GM18507 (cell line): ENCODE measurements around the gene CYBB.

Source experiments
- DNase-seq: peaks from one replicate; pipeline ENCODE4 v3.0.0; 2011; ENCODE audit warnings: low read depth; ENCODE audit not compliant: insufficient read length; ENCODE audit errors: extremely low spot score
- FAIRE-seq: peaks from 2 replicates; lab custom pipeline; 2011; peaks lifted over from hg19 to GRCh38; lab: Jason Lieb, UNC

The CYBB gene

DNA sequence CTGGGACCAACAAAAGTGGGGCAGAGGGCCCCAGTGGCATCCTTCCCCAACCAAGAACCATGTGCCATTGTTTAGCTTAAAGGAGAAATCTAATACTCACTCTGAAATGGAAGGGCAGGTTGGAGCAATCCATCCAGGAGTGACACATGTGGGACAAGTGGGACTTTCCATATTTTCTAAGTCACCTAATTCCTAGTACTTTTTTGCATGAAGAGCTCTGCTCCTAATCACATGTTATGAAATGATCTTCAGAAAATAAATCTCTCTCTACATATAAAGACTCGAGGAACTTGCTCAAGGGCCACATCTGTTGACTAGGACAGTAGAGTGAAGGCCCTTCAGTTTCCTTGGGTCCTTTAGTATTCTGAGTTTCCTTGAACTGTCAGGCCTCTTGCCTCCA is 2.5 kb downstream of the CYBB start:
- FAIRE-seq, result peak; percentile 68
- no peak for DNase-seq

DNA sequence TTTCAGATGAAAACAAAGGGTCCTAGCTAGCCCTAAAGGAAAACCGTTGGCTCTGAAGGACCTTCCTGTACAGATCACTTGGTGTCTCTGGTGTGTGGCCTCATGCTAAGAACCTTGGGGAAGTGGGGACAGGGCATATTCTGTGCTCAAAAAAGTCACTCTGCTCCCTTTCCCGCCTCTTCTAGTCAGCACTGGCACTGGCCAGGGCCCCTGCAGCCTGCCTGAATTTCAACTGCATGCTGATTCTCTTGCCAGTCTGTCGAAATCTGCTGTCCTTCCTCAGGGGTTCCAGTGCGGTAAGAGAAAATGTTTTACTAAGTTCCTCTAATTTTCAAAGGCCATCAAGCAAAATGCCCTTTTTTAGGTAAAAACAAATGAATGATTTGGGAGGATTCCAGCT is 3.4 kb downstream of the CYBB start:
- no peak for DNase-seq
- peak; percentile 44 for FAIRE-seq

DNA sequence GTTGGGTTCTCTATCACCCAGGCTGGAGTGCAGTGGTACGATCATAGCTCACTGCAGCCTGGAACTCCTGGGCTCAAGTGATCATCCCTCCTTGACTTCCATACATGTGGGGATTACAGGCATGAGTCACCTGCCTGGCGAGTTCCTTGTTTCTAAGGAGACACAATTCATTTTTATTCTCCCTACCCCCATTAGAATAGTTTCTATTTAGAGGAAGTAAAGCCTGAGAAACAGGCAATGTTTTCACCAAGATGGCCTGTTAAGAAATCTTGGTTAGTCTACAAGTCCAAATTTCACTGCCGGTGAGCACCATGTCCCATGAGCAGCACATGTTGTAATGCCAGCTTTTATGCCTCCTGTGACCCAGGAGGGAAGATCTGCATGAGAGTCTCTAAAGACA is 5.7 kb downstream of the CYBB start:
- no peak for DNase-seq
- FAIRE-seq, result peak; percentile 67

- FAIRE-seq (peak; percentile 94), DNase-seq (no peak)
Observed at GRCh38 chrX:37786624-37787422, 7.0 kb downstream of the CYBB start.

GRCh38 chrX:37787423-37787869 is 7.6 kb downstream of the CYBB start:
- DNase-seq, result no peak
- FAIRE-seq, result peak; percentile 98

DNA sequence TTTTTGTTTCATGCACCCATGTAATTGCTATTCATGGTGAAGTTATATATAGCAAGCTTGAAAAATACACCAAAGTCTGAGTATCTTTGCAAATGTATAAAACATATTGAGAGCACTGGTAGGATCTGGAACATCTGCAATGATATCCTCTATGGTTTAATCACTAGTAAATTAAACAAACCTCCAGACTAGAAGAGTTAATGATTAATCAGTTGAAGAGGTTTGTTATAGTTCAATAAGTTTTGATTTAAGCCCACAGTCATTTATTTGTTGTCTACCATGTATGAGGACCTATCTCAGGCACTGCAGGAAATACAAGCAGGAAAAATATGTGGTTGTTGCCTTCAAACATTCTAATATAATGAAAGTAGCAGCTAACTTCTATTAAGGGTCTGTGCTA is 16.5 kb downstream of the CYBB start:
- no peak for DNase-seq
- FAIRE-seq, result no peak

- DNase-seq (no peak), FAIRE-seq (peak; percentile 97)
Observed at GRCh38 chrX:37796805-37797204, 16.9 kb downstream of the CYBB start.

DNA sequence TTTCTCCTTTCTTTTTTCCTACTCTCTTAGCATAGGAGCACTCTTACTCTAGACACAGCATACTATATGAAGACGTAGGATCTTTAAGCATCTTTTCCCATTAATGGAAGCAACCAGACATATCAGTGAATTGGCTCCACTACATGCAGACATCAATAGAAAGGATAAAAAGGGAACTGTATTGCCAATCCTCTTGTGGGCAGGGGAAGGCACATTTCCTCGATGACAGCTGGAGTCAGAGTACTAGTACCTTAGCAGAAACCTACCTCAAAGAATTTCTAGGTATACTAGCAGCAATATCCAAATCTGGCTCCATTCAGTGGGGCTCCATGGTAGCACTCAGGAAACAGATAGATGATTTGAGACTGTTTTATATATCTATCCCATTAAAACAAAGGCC is 20.1 kb downstream of the CYBB start:
- no peak for DNase-seq
- FAIRE-seq, result peak; percentile 39

- FAIRE-seq, result no peak
- no peak for DNase-seq
Observed at GRCh38 chrX:37800717-37801116, 20.9 kb downstream of the CYBB start.

- no peak for DNase-seq
Observed at GRCh38 chrX:37802028-37802427, 22.2 kb downstream of the CYBB start.

DNA sequence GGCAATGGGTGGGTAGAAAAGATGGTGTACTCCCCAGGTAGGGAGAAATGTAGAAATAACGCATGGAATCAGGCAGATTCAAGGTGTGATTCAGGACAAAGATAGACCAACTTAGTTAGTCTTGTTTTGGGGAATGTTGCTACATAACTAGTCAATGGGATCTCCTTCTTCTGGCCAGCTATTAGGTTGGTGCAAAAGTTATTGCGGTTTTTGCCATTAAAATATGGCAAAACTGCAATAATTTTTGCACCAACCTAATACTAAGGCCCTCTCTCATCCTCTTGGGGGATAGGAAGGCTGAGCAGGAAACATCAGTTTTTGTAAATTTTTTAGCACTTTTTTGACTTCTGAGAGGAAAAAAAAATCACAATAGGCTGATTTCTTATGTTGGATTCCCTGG is 23.2 kb downstream of the CYBB start:
- no peak for DNase-seq
- peak; percentile 9 for FAIRE-seq

More at GRCh38 chrX:37802028-37802427, 22.2 kb downstream of the CYBB start:
- no peak for FAIRE-seq

DNA sequence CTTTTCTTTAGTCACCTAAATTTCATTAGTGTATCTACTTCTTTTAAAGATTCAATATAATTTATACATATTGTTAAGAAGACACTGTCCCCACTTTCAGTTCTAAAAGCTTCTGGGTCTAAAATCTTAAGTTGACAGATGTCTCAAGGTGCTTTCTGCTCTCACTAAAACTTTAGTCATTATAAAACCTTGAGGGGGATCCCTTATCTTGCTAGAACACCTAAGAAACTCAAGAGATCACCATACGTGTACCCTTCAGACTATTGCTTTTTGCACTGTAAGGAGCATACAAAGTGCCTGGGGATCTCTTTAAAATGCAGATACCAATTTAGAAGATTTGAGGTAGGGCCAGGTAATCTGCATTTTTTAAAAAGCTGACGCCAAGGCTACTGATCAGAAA is 30.1 kb downstream of the CYBB start:
- FAIRE-seq (no peak), DNase-seq (no peak)

DNA sequence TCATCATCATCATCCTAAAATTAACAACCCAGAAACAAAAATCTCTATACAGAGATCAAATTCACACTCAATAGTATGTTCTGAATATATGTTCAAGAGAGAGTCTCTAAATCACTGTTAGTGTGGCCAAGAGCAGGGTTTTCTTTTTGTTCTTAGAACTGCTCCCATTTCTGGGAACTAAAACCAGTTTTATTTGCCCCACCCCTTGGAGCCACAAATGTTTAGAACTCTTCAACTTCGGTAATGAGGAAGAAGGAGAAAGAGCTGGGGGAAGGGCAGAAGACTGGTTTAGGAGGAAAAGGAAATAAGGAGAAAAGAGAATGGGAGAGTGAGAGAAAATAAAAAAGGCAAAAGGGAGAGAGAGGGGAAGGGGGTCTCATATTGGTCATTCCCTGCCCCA is 32.3 kb downstream of the CYBB start:
- no peak for DNase-seq
- FAIRE-seq, result no peak

DNA sequence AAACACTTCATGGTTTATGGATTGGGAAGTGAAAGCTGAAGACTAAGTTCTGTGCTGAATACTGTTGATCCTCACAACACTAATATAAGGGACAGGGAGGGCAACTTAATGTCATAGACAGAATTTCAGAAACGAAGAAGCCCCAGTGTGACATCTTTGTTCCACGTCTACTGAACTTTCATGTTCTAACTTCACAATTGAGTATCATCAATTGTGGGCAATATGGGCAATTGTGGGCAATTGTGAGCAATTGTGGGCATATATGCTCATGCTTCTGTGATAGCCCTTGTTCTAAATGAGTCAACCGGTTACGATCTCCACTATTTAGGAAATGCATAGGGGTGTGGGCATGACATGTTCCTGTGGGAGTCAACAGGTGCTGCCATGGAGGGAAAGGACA is 33.7 kb downstream of the CYBB start:
- FAIRE-seq, result peak; percentile 90

GRCh38 chrX:37815366-37815765 is 35.5 kb downstream of the CYBB start:
- FAIRE-seq, result peak; percentile 70
- no peak for DNase-seq

More for the DNA sequence above, 33.7 kb downstream of the CYBB start:
- no peak for DNase-seq

GRCh38 chrX:37816766-37817165 is 36.9 kb downstream of the CYBB start:
- FAIRE-seq (no peak), DNase-seq (no peak)

DNA sequence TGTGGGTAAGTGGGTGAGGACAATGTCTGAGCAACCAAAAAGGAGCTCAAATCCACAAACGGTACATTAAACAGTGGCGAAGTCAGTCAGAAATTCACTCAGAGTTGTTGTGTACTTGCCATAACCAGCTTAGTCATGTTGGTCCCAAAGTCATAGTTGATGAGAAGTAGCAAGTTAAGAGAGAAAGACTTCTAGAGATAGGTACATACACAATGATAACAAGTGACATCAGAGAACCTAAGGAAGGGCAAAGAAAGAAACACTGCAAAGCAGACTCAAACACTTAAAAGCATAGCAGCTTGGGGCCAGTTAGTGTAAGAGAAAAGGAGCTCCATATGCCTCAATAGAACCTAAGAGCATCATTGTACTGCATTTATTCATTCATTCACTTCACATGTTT is 37.3 kb downstream of the CYBB start:
- FAIRE-seq (no peak), DNase-seq (no peak)

- DNase-seq (no peak), FAIRE-seq (no peak)
Observed at GRCh38 chrX:37817579-37817978, 37.7 kb downstream of the CYBB start.

DNA sequence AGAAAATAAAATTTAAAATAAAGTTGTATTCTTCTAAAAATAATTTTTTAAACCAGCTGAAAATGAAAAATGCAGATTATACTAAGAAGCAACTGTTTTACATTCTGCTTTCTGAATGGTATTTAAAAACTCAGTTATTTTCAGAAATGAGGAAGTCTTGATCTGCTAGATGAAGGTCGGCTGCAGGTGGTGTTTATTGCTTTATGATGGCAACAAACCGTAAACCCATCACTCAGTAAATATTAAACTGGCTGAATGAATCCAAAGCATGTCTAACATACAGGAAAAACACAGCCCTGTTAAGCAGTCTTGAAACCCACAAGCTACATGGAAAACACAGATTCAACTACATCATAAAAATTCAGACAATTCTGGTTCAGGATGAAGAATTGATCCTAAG is 38.2 kb downstream of the CYBB start:
- peak; percentile 93 for FAIRE-seq
- no peak for DNase-seq

- DNase-seq, result no peak
- peak; percentile 41 for FAIRE-seq
Observed at GRCh38 chrX:37820646-37821045, 40.8 kb downstream of the CYBB start.

GRCh38 chrX:37824491-37825214 is 44.8 kb downstream of the CYBB start:
- FAIRE-seq, result peak; percentile 63
- no peak for DNase-seq
